Tibial nerve (tissue), 3 donors: ENCODE results near the gene CCBE1.

ENCODE experiments used
- CTCF ChIP-seq, 5 experiments: fragments of 200-600 bp in 3 of 5; fragments of 450-650 bp in 2 of 5; sonication (generic) in 3 of 5; IDR thresholded peaks; one replicate each; pipeline ENCODE4 v1.5.1; 2016 to 2019; ENCODE audit warnings: antibody characterized with exemption in 5 of 5, mild to moderate bottlenecking in 3 of 5, moderate library complexity in 2 of 5
- POLR2A ChIP-seq, 2 donors: fragments of 450-650 bp; IDR thresholded peaks; one replicate each; pipeline ENCODE4 v1.6.1; 2017; ENCODE audit warnings: antibody characterized with exemption in 2 of 2, mild to moderate bottlenecking in 2 of 2, moderate library complexity in 2 of 2

DNA sequence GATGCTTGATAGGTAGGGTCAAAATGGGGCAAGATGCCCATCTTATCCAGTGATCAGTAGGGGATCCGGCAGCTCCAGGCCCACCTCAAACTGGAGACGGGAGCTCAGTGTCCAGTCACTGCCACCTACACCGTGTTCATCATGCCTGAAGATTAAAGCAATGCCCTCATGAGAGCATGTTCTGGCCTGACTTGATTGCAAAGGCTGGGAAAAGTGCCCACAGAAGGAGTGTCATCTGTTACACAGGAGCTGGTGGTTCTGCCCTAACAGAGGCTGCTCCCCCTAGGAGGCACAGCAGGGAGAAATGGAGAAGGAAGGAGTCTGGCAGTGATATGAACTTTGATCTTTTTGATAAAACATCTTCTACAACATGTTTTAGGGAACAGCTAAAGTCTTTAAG is 92.3 kb downstream of the CCBE1 start:
- TF ChIP-seq CTCF (IDR thresholded peaks at IDR 0.05) = no peak
- TF ChIP-seq POLR2A (IDR thresholded peaks at IDR 0.05) = no peak
